SIG-M5 treated with dmso at 0.1 percent for 504 hours (cell line): ENCODE data around the gene ADAM12.

Experiments
- DNase-seq: peaks from one replicate; lab custom pipeline; 2025; ENCODE audit not compliant: unreplicated experiment; lab: John Stamatoyannopoulos, UW

Gene ADAM12

GRCh38 chr10:126387931-126388911 lies at the start of gene ADAM12:
Gene ADAM12, minus strand, starts transcription at chr10:126388477. Its CDS starts 332 bp downstream, at chr10:126388145.
- no peak for DNase-seq

- no peak for DNase-seq
These were observed 49.5 kb upstream of the ADAM12 start for GRCh38 chr10:126437635-126438406.

GRCh38 chr10:126434235-126434634 lies 46.0 kb upstream of the ADAM12 start:
- DNase-seq: no peak

GRCh38 chr10:126433351-126433750 lies 45.1 kb upstream of the ADAM12 start:
- no peak for DNase-seq

GRCh38 chr10:126432507-126432906 lies 44.2 kb upstream of the ADAM12 start:
- DNase-seq: no peak

- no peak for DNase-seq
These were observed 43.5 kb upstream of the ADAM12 start for GRCh38 chr10:126431816-126432215.

- no peak for DNase-seq
These were observed 42.2 kb upstream of the ADAM12 start for GRCh38 chr10:126430512-126430911.

GRCh38 chr10:126429275-126429674 lies 41.0 kb upstream of the ADAM12 start:
- no peak for DNase-seq

- DNase-seq: no peak
These were observed 37.3 kb upstream of the ADAM12 start for GRCh38 chr10:126425489-126426065.

GRCh38 chr10:126425032-126425431 lies 36.8 kb upstream of the ADAM12 start:
- no peak for DNase-seq

- no peak for DNase-seq
These were observed 35.6 kb upstream of the ADAM12 start for GRCh38 chr10:126423732-126424491.

- DNase-seq: no peak
These were observed 34.3 kb upstream of the ADAM12 start for GRCh38 chr10:126422567-126422966.

- no peak for DNase-seq
These were observed 33.5 kb upstream of the ADAM12 start for GRCh38 chr10:126421756-126422256.

- no peak for DNase-seq
These were observed 32.5 kb upstream of the ADAM12 start for GRCh38 chr10:126420567-126421300.

- DNase-seq: no peak
These were observed 29.0 kb upstream of the ADAM12 start for GRCh38 chr10:126417220-126417825.

- no peak for DNase-seq
These were observed 21.5 kb upstream of the ADAM12 start for GRCh38 chr10:126409821-126410220.

GRCh38 chr10:126408953-126409641 lies 20.8 kb upstream of the ADAM12 start:
- no peak for DNase-seq

- no peak for DNase-seq
These were observed 19.6 kb upstream of the ADAM12 start for GRCh38 chr10:126407831-126408230.

- no peak for DNase-seq
These were observed 17.0 kb upstream of the ADAM12 start for GRCh38 chr10:126405239-126405775.
